PC-9 (cell line): ENCODE results near the gene MACROD2. TPM values are rescaled to one million over a fixed set of nuclear protein-coding genes. Genes with fewer than 3 reads are reported as not detected.

Experiments
- BruUV-seq: library from RNA; stranded (reverse); fragments of 400-500 nt; replicated peaks from 2 replicates; lab custom pipeline; 2021; lab: Mats Ljungman, UMichigan
- CTCF ChIA-PET: fragments of 300-600 bp; sonication (Branson Sonifier 250); formaldehyde crosslinking; loops from one replicate; lab custom pipeline; 2022; ENCODE audit warnings: antibody characterized with exemption; lab: Charles Lee
- POLR2A ChIA-PET: fragments of 300-600 bp; sonication (Branson Sonifier 250); formaldehyde crosslinking; loops from one replicate; lab custom pipeline; 2022; ENCODE audit warnings: antibody characterized with exemption; ENCODE audit not compliant: unreplicated experiment; lab: Charles Lee
- DNase-seq, 2 experiments: peaks; one replicate each; pipeline versions ENCODE4 v3.0.0 to v3.0.0-alpha.2; 2015 to 2022; ENCODE audit warnings: mixed read lengths in 1 of 2
- H2AFZ ChIP-seq: fragments of 200-600 bp; sonication (generic); 2 replicates; pipeline ENCODE4 v1.8.1; 2017; ENCODE audit warnings: antibody characterized with exemption
- H3F3A ChIP-seq: fragments of 200-600 bp; sonication (generic); 2 replicates; pipeline ENCODE4 v1.8.1; 2017; ENCODE audit warnings: antibody characterized with exemption, mild to moderate bottlenecking, low read depth; ENCODE audit not compliant: insufficient read depth
- H3K27ac ChIP-seq: fragments of 200-600 bp; sonication (generic); 2 replicates; pipeline ENCODE4 v1.6.1; 2016; ENCODE audit warnings: mixed run types
- H3K27me3 ChIP-seq: fragments of 200-600 bp; sonication (generic); 2 replicates; pipeline ENCODE4 v1.6.1; 2016; ENCODE audit warnings: low read depth, mixed run types; ENCODE audit not compliant: insufficient read depth
- H3K36me3 ChIP-seq: fragments of 200-600 bp; sonication (generic); 2 replicates; pipeline ENCODE4 v1.6.1; 2016; ENCODE audit warnings: low read depth, mixed run types
- H3K4me1 ChIP-seq: fragments of 200-600 bp; sonication (generic); replicated peaks from 2 replicates; pipeline ENCODE4 v1.6.1; 2016; ENCODE audit warnings: mixed run types; ENCODE audit not compliant: insufficient read depth
- H3K4me2 ChIP-seq: fragments of 200-600 bp; sonication (generic); 2 replicates; pipeline ENCODE4 v1.6.1; 2017; ENCODE audit warnings: mixed run types
- H3K4me3 ChIP-seq: fragments of 200-600 bp; sonication (generic); 2 replicates; pipeline ENCODE4 v1.6.1; 2016; ENCODE audit warnings: mixed run types
- H3K79me2 ChIP-seq: fragments of 200-600 bp; sonication (generic); 2 replicates; pipeline ENCODE4 v1.6.1; 2017; ENCODE audit warnings: low read depth, mixed run types
- H3K9me2 ChIP-seq: fragments of 200-600 bp; sonication (generic); 2 replicates; pipeline ENCODE4 v1.8.1; 2017; ENCODE audit warnings: mild to moderate bottlenecking; ENCODE audit not compliant: insufficient read depth
- H3K9me3 ChIP-seq: fragments of 200-600 bp; sonication (generic); 2 replicates; pipeline ENCODE4 v1.8.1; 2016; ENCODE audit warnings: low read depth; ENCODE audit not compliant: insufficient read depth
- H4K20me1 ChIP-seq: fragments of 200-600 bp; sonication (generic); 2 replicates; pipeline ENCODE4 v1.8.1; 2017; ENCODE audit not compliant: insufficient read depth
- EZH2 ChIP-seq: fragments of 200-600 bp; sonication (generic); IDR thresholded peaks from 2 replicates; pipeline ENCODE4 v1.8.0; 2017; ENCODE audit warnings: antibody characterized with exemption, low read depth
- intact Hi-C: fragments of 100-400 bp; cut with micrococcal nuclease; formaldehyde crosslinking; loops from one replicate; pipeline ENCODE4 v1.10.0; 2022; ENCODE audit not compliant: unreplicated experiment
- total RNA-seq: library from RNA; stranded (reverse); gene quantifications from 2 replicates; pipeline ENCODE4 v1.2.3, GENCODE V29; 2021
- TF ChIP-seq, protein P1 (sequence below): fragments of 200-600 bp; sonication (generic); conservative IDR thresholded peaks from 2 replicates; pipeline ENCODE4 v1.6.1; 2017; ENCODE audit warnings: mixed run types, antibody characterized with exemption, mild to moderate bottlenecking, moderate library complexity

Gene MACROD2
- total RNA-seq, 1 experiment from 2014 or later = 11.4 TPM

DNA sequence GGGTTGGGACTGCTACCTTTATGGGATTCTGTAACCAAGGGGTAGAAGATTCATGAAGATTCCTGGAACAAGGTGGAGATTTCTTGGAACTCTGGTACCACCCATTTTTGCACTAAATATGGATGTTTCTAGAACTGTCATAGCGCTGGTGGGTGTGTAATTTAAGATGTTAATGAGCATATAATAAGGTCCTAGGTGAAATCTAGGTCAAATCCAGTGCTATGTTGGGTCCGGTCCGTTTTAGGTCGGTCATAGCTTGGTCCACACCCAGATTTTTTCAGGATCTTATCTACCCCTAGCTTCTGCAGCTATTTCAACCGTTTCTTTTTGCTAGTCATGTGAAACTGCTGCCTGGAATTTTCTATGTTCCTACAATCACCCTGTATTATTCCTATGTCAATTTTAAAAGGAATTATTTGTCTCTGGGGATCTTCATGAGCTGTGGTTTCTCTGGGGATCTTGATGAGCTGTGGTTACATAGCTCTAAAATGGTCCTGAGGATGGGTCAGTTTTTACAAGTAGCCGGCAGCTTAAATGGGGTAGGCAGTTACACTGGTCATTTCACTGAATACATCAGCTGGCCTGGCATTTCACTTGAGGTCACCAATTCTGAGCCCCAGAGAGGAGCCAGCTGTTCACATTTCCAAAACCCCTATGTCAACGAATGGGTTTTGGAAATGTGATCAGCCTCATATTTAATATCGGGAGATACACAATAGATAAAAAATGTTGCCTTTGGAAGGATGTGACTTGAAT lies 994.4 kb downstream of the MACROD2 start:
- H3K27me3 ChIP-seq = no peaks in the 10 kb centered on the region
- no peak for DNase-seq
- POLR2A ChIA-PET = no interaction called here
- no peaks in the 10 kb centered on the region for H3K36me3 ChIP-seq
- CTCF ChIA-PET = interaction anchor here (0.6 kb wide), 1 partner anchor 277 kb away, joined by 3 read pairs; no protein-coding TSS in a partner anchor
- H2AFZ ChIP-seq = no peak overlapping the region
- no peaks in the 10 kb centered on the region for H3F3A ChIP-seq
- intact Hi-C loops = loop anchor here (5.0 kb wide), 1 partner anchor 212 kb away; no protein-coding TSS in a partner anchor
- no peak for TF ChIP-seq EZH2
- TF ChIP-seq, protein P1, sequence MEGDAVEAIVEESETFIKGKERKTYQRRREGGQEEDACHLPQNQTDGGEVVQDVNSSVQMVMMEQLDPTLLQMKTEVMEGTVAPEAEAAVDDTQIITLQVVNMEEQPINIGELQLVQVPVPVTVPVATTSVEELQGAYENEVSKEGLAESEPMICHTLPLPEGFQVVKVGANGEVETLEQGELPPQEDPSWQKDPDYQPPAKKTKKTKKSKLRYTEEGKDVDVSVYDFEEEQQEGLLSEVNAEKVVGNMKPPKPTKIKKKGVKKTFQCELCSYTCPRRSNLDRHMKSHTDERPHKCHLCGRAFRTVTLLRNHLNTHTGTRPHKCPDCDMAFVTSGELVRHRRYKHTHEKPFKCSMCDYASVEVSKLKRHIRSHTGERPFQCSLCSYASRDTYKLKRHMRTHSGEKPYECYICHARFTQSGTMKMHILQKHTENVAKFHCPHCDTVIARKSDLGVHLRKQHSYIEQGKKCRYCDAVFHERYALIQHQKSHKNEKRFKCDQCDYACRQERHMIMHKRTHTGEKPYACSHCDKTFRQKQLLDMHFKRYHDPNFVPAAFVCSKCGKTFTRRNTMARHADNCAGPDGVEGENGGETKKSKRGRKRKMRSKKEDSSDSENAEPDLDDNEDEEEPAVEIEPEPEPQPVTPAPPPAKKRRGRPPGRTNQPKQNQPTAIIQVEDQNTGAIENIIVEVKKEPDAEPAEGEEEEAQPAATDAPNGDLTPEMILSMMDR = no peak
- no peaks in the 10 kb centered on the region for H3K79me2 ChIP-seq
- no peaks in the 10 kb centered on the region for H3K9me2 ChIP-seq
- peaks cover 23% of the 10 kb centered on the region for H3K4me1 ChIP-seq
- H3K9me3 ChIP-seq = no peaks in the 10 kb centered on the region
- no peak overlapping the region for H3K4me2 ChIP-seq
- no TSS peak for BruUV-seq
- no peak overlapping the region for H3K4me3 ChIP-seq
- H4K20me1 ChIP-seq = no peaks in the 10 kb centered on the region
- H3K27ac ChIP-seq = no peak overlapping the region

DNA sequence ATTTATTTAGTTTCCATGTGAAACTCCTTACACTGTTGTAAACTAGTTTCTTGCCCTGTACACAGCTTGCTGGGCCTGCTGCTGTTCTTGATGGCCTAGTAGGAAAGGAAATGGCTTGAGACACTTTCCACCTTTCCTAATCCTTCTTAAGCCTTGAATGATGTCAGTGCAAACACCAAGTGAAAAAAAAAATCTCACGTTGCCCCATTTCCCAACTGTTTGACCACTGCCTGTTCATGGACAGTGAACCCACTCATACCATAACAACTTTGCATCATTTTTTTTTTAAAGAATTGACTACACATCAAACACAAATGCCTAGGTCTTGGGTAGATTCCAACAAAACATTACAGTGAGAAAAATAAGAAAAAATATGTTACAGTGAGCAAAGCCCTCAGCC lies 995.7 kb downstream of the MACROD2 start:
- H4K20me1 ChIP-seq = no peaks in the 10 kb centered on the region
- no peaks in the 10 kb centered on the region for H3F3A ChIP-seq
- BruUV-seq = no TSS peak
- no peaks in the 10 kb centered on the region for H3K36me3 ChIP-seq
- no peak overlapping the region for H3K4me3 ChIP-seq
- no peaks in the 10 kb centered on the region for H3K27me3 ChIP-seq
- H3K79me2 ChIP-seq = no peaks in the 10 kb centered on the region
- H3K4me2 ChIP-seq = no peak overlapping the region
- H3K27ac ChIP-seq = no peak overlapping the region
- DNase-seq = peak in 1 of 2 experiments; percentile 54
- H3K9me3 ChIP-seq = no peaks in the 10 kb centered on the region
- no peak for TF ChIP-seq EZH2
- TF ChIP-seq, protein P1 = no peak
- intact Hi-C loops = no loop called here
- ChIA-PET POLR2A (no interaction called here), CTCF (no interaction called here)
- no peaks in the 10 kb centered on the region for H3K9me2 ChIP-seq
- peaks cover 14% of the 10 kb centered on the region for H3K4me1 ChIP-seq
- H2AFZ ChIP-seq = no peak overlapping the region

DNA sequence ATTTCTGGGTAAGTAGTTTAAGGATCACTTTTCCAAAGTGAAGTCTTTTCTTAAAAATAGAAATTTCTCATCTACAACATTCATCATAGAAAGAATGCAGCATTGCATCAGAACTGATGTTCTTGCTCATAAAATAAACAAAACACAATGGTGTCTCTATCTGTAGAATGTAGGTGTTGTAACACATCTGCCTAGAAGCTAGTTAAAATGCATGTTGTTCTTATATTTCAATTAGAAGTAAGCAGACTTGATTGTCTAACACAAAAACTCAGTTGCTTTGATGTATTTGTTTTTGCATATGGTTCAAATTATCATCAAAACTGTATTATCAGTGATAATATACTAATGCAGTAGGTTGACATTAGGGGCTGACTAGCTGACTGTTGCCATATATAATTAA lies 996.8 kb downstream of the MACROD2 start:
- Histone ChIP-seq H3K9me2 (no peaks in the 10 kb centered on the region), H2AFZ (no peak overlapping the region), H3F3A (no peaks in the 10 kb centered on the region), H3K4me1 (peaks cover 5% of the 10 kb centered on the region; the same call in 1 of the 2 replicates), H3K9me3 (no peaks in the 10 kb centered on the region), H4K20me1 (no peaks in the 10 kb centered on the region), H3K4me3 (no peak overlapping the region), H3K79me2 (no peaks in the 10 kb centered on the region), H3K27me3 (no peaks in the 10 kb centered on the region), H3K36me3 (no peaks in the 10 kb centered on the region), H3K27ac (0 out of 2 replicates have a peak overlapping the region, but pooled peaks have one; percentile 12), H3K4me2 (no peak overlapping the region)
- BruUV-seq = no TSS peak
- peak in 1 of 2 experiments; percentile 64 for DNase-seq
- TF ChIP-seq, protein P1 = no peak
- no peak for TF ChIP-seq EZH2
- ChIA-PET POLR2A (interaction anchor here (0.5 kb wide), 1 partner anchor 139 kb away, joined by 4 read pairs; no protein-coding TSS in a partner anchor), CTCF (no interaction called here)
- intact Hi-C loops = no loop called here
